Activated CD4-positive, alpha-beta T cell treated with anti-CD3 and anti-CD28 coated beads for 36 hours (primary cell): ENCODE measurements around the gene SAPCD2. TPM values are rescaled to one million over a fixed set of nuclear protein-coding genes. Genes with fewer than 3 reads are reported as not detected.

Experiments
- ATAC-seq: fragments of 200-7000 bp; cut with Tn5 transposase; one replicate; pipeline ENCODE4 v1.10.0; 2021; ENCODE audit warnings: mild to moderate bottlenecking, moderate library complexity
- CTCF ChIA-PET: fragments of 350-600 bp; sonication (Branson Sonifier 250); formaldehyde crosslinking; loops from one replicate; lab custom pipeline; 2021; ENCODE audit warnings: antibody characterized with exemption; lab: Charles Lee
- POLR2A ChIA-PET: fragments of 350-600 bp; sonication (Branson Sonifier 250); formaldehyde crosslinking; loops from one replicate; lab custom pipeline; 2021; ENCODE audit warnings: antibody characterized with exemption, inconsistent platforms; lab: Charles Lee
- DNase-seq: peaks from one replicate; pipeline ENCODE4 v3.0.0-alpha.2; 2020
- H3K27ac Mint-ChIP-seq: one replicate; pipeline ENCODE4 v1.8.0; 2021; ENCODE audit warnings: mixed read lengths
- H3K27me3 Mint-ChIP-seq: one replicate; pipeline ENCODE4 v1.8.0; 2021; ENCODE audit warnings: mixed read lengths
- H3K36me3 Mint-ChIP-seq: one replicate; pipeline ENCODE4 v1.8.0; 2021; ENCODE audit warnings: low read depth, mixed read lengths
- H3K4me1 Mint-ChIP-seq: one replicate; pipeline ENCODE4 v1.8.0; 2021; ENCODE audit warnings: mixed read lengths
- H3K4me3 Mint-ChIP-seq: one replicate; pipeline ENCODE4 v1.8.0; 2021; ENCODE audit warnings: mild to moderate bottlenecking, moderate library complexity, mixed read lengths
- H3K9me3 Mint-ChIP-seq: one replicate; pipeline ENCODE4 v1.8.0; 2021; ENCODE audit warnings: low read depth, mixed read lengths
- intact Hi-C, 2 experiments: fragments of 100-400 bp; cut with DNase I in 1 of 2; cut with micrococcal nuclease in 1 of 2; formaldehyde crosslinking; loops; one replicate each; pipeline versions ENCODE4 v1.14.2 to v1.15.1; 2022 to 2024; cut with DNase I, micrococcal nuclease
- total RNA-seq, 2 experiments: library from RNA; stranded (reverse); gene quantifications; one replicate each; pipeline ENCODE4 v1.2.3, GENCODE V29; 2021

Gene SAPCD2
- total RNA-seq, 2 experiments from 2014 or later: 6.4 to 8.8 TPM

- Mint-ChIP-seq H3K27me3 (no peaks in the 10 kb centered on the region), H3K36me3 (no peaks in the 10 kb centered on the region), H3K4me3 (no peak overlapping the region), H3K4me1 (peaks cover 1% of the 10 kb centered on the region), H3K27ac (no peak overlapping the region), H3K9me3 (no peaks in the 10 kb centered on the region)
- DNase-seq (no peak), ATAC-seq (no peak)
- CTCF ChIA-PET: interaction anchor here (1.0 kb wide), 1 partner anchor 8 kb away, joined by 3 read pairs; no protein-coding TSS in a partner anchor
- intact Hi-C loops: loop anchor here in 1 of 2 experiments (5.0 kb wide), 1 partner anchor 229 kb away; the partner anchor contains the start of gene TMEM141
- POLR2A ChIA-PET: no interaction called here
Measured at GRCh38 chr9:137021568-137021978, 48.8 kb downstream of the SAPCD2 start.

DNA sequence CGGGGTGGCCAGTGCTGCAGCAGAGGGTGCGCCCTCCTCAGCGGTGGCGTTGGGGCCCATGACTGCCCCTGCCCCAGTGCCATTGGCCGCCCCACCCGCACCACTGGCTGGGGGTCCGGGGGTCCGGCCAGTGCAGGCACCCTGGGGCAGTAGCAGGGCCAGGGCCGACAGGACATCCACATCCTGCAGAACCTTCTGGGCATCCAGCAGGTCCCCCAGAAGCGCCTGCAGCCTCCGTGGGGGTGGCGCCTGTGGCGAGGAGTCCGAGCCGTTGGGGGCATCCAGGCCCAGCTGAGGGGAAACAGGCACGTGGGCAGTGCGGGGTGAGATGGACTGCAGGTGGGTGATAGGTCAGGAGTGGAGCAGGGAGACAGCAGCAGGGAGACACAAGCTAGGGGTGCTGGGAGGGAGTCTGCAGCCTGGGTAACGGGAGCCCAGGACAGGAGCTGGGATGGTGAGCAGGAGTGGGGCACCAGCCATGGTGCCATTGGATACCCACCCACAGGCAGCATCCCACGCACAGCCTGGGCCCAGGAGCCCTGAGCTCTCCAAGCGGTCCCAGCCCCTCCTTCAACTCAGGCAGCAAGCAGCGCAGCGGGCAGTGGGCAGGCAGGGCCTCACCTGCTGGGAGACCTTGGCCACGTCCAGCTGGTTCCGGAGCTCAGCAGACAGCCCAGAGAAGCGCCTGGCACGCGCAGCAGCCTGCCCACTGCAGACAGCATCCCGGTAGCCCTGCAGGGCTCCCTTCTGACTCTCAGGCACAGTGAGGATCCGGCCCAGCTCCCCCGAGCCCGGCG, 49.4 kb downstream of the SAPCD2 start:
- no peak for ATAC-seq
- Mint-ChIP-seq H3K36me3 (no peaks in the 10 kb centered on the region), H3K27ac (no peak overlapping the region), H3K4me1 (no peaks in the 10 kb centered on the region), H3K27me3 (no peaks in the 10 kb centered on the region), H3K9me3 (no peaks in the 10 kb centered on the region), H3K4me3 (no peak overlapping the region)
- DNase-seq: no peak
- intact Hi-C loops: loop anchor here in 1 of 2 experiments (5.0 kb wide), 1 partner anchor 229 kb away; the partner anchor contains the start of gene TMEM141
- ChIA-PET CTCF (interaction anchor here (1.0 kb wide), 1 partner anchor 9 kb away, joined by 3 read pairs; no protein-coding TSS in a partner anchor), POLR2A (interaction anchor here (0.5 kb wide), 1 partner anchor 262 kb away, joined by 5 read pairs; no protein-coding TSS in a partner anchor)

DNA sequence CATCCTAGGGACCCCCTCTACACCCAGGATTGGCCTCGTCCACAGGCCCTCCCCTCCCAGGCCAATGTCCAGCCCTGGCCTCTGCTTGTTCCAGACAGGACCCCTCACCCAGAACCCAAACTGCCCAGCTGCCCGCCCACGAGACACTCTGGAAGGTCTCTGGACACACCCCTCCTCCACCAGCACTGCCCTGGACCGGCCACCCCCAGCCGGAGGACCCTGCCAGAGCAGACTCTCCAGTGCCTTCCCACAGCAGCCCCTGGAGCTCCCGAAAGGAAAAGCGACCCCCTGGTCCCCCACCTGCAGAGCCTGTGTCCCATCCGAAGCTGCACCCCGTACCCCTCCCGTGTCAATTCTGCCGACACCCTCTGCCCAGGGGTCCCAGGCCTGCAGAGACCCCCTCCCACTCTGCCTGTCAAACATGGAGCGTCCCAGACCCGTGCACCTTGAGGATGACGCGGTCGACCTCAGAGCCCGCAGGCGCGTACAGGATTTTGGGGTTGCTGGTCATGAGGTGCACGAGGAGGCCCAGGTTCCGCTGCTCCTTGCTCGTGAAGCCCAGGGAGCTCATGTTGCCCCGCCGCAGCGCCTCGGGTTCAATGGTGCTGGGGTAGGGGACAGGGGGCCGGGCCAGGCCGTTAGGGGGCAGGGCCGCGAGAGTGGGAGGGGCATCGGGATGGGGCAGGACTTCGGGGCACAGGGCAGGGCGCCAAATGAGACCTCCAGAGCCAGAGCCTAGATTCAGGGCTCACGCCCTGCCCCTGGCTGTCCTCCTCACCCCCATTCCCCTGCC, 50.3 kb downstream of the SAPCD2 start:
- ChIA-PET CTCF (interaction anchor here (0.8 kb wide), 2 partner anchors 27 to 178 kb away, joined by 4 read pairs; partner anchors contain the start of gene AJM1), POLR2A (interaction anchor here (0.5 kb wide), 1 partner anchor 263 kb away, joined by 5 read pairs; no protein-coding TSS in a partner anchor)
- intact Hi-C loops: loop anchor here in 1 of 2 experiments (5.0 kb wide), 1 partner anchor 228 kb away; the partner anchor contains the start of gene TMEM141
- Mint-ChIP-seq H3K4me1 (no peaks in the 10 kb centered on the region), H3K4me3 (no peak overlapping the region), H3K36me3 (no peaks in the 10 kb centered on the region), H3K27me3 (no peaks in the 10 kb centered on the region), H3K9me3 (no peaks in the 10 kb centered on the region), H3K27ac (no peak overlapping the region)
- DNase-seq (no peak), ATAC-seq (no peak)

- CTCF ChIA-PET: interaction anchor here (0.6 to 1.2 kb wide), 4 partner anchors 10 to 476 kb away, joined by 3 to 4 read pairs (median 4); partner anchors contain the start of gene AJM1
- no peak overlapping the region for H3K27ac Mint-ChIP-seq
- no peaks in the 10 kb centered on the region for H3K27me3 Mint-ChIP-seq
- H3K4me1 Mint-ChIP-seq: no peaks in the 10 kb centered on the region
- DNase-seq (no peak), ATAC-seq (no peak)
- POLR2A ChIA-PET: no interaction called here
- H3K4me3 Mint-ChIP-seq: no peak overlapping the region
- no peaks in the 10 kb centered on the region for H3K36me3 Mint-ChIP-seq
- intact Hi-C loops: no loop called here
- no peaks in the 10 kb centered on the region for H3K9me3 Mint-ChIP-seq
Measured at GRCh38 chr9:137018761-137019559, 51.4 kb downstream of the SAPCD2 start.

- intact Hi-C loops: no loop called here
- ChIA-PET CTCF (no interaction called here), POLR2A (no interaction called here)
- no peaks in the 10 kb centered on the region for H3K36me3 Mint-ChIP-seq
- H3K27me3 Mint-ChIP-seq: no peaks in the 10 kb centered on the region
- no peak for DNase-seq
- ATAC-seq: no peak
- no peaks in the 10 kb centered on the region for H3K4me1 Mint-ChIP-seq
- no peak overlapping the region for H3K27ac Mint-ChIP-seq
- no peak overlapping the region for H3K4me3 Mint-ChIP-seq
- no peaks in the 10 kb centered on the region for H3K9me3 Mint-ChIP-seq
Measured at GRCh38 chr9:137017791-137018497, 52.4 kb downstream of the SAPCD2 start.

- intact Hi-C loops: no loop called here
- ATAC-seq: no peak
- no peak for DNase-seq
- no peaks in the 10 kb centered on the region for H3K4me1 Mint-ChIP-seq
- no peaks in the 10 kb centered on the region for H3K9me3 Mint-ChIP-seq
- CTCF ChIA-PET: no interaction called here
- POLR2A ChIA-PET: no interaction called here
- no peak overlapping the region for H3K27ac Mint-ChIP-seq
- H3K4me3 Mint-ChIP-seq: no peak overlapping the region
- no peaks in the 10 kb centered on the region for H3K36me3 Mint-ChIP-seq
- H3K27me3 Mint-ChIP-seq: no peaks in the 10 kb centered on the region
Measured at GRCh38 chr9:137017071-137017470, 53.3 kb downstream of the SAPCD2 start.

DNA sequence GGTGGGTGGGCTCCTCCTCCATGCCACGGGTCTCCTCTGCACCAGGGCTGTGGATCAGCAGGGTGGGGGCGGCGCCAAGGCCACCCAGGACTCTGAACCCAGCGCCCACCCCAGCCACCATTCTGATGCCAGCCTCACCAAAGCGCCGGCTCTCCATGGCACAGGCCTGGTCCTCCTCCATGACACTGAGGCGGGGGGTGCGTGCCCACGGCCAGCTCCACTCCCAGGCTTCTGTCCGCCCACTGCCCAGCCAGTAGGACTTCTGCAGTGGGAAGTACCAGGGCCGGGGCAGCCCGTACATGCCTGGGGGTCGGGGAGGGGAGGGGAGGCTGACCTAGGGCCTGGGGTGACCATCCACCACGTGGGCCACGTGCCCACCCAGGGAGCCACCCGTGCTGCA, 53.9 kb downstream of the SAPCD2 start:
- intact Hi-C loops: no loop called here
- no peaks in the 10 kb centered on the region for H3K36me3 Mint-ChIP-seq
- DNase-seq (no peak), ATAC-seq (no peak)
- POLR2A ChIA-PET: no interaction called here
- no peaks in the 10 kb centered on the region for H3K4me1 Mint-ChIP-seq
- no peak overlapping the region for H3K27ac Mint-ChIP-seq
- H3K9me3 Mint-ChIP-seq: no peaks in the 10 kb centered on the region
- H3K27me3 Mint-ChIP-seq: no peaks in the 10 kb centered on the region
- no peak overlapping the region for H3K4me3 Mint-ChIP-seq
- CTCF ChIA-PET: no interaction called here

GRCh38 chr9:137015976-137016375, 54.4 kb downstream of the SAPCD2 start:
- ATAC-seq (no peak), DNase-seq (no peak)
- no peaks in the 10 kb centered on the region for H3K36me3 Mint-ChIP-seq
- H3K4me3 Mint-ChIP-seq: no peak overlapping the region
- no peaks in the 10 kb centered on the region for H3K27me3 Mint-ChIP-seq
- CTCF ChIA-PET: no interaction called here
- no peaks in the 10 kb centered on the region for H3K9me3 Mint-ChIP-seq
- no peaks in the 10 kb centered on the region for H3K4me1 Mint-ChIP-seq
- H3K27ac Mint-ChIP-seq: no peak overlapping the region
- intact Hi-C loops: no loop called here
- POLR2A ChIA-PET: no interaction called here

- Mint-ChIP-seq H3K4me1 (no peaks in the 10 kb centered on the region), H3K36me3 (no peaks in the 10 kb centered on the region)
- CTCF ChIA-PET: no interaction called here
Measured at GRCh38 chr9:137015540-137015930, 54.8 kb downstream of the SAPCD2 start.

GRCh38 chr9:137014776-137015539, 55.4 kb downstream of the SAPCD2 start:
- intact Hi-C loops: no loop called here
- no peak for ATAC-seq
- CTCF ChIA-PET: no interaction called here
- Mint-ChIP-seq H3K27ac (no peak overlapping the region), H3K9me3 (no peaks in the 10 kb centered on the region), H3K27me3 (no peaks in the 10 kb centered on the region), H3K4me3 (no peak overlapping the region), H3K36me3 (no peaks in the 10 kb centered on the region), H3K4me1 (no peaks in the 10 kb centered on the region)
- POLR2A ChIA-PET: no interaction called here
- DNase-seq: no peak

More at GRCh38 chr9:137015540-137015930, 54.8 kb downstream of the SAPCD2 start:
- Mint-ChIP-seq H3K27me3 (no peaks in the 10 kb centered on the region), H3K4me3 (no peak overlapping the region), H3K27ac (no peak overlapping the region), H3K9me3 (no peaks in the 10 kb centered on the region)
- intact Hi-C loops: no loop called here
- no peak for ATAC-seq
- DNase-seq: no peak
- POLR2A ChIA-PET: no interaction called here
